HT1080 (cell line): ENCODE results near the gene ANGPT4. TPM values are rescaled to one million over a fixed set of nuclear protein-coding genes. Genes with fewer than 3 reads are reported as not detected.
A peak's percentile ranks its signal among the peaks of the same experiment; 100 is the strongest.

Experiments
- DNase-seq: peaks from one replicate; pipeline ENCODE4 v3.0.0-alpha.2; 2015; ENCODE audit warnings: low read depth
- total RNA-seq: library from RNA; depleted of rRNA; stranded (reverse); fragments of >200 nt; shearing (Covaris generic); gene quantifications from 2 replicates; pipeline ENCODE4 v1.2.3, GENCODE V29; 2014; rRNA removed

Gene ANGPT4
- total RNA-seq, 1 experiment from 2014 or later = 0.02 TPM

DNA sequence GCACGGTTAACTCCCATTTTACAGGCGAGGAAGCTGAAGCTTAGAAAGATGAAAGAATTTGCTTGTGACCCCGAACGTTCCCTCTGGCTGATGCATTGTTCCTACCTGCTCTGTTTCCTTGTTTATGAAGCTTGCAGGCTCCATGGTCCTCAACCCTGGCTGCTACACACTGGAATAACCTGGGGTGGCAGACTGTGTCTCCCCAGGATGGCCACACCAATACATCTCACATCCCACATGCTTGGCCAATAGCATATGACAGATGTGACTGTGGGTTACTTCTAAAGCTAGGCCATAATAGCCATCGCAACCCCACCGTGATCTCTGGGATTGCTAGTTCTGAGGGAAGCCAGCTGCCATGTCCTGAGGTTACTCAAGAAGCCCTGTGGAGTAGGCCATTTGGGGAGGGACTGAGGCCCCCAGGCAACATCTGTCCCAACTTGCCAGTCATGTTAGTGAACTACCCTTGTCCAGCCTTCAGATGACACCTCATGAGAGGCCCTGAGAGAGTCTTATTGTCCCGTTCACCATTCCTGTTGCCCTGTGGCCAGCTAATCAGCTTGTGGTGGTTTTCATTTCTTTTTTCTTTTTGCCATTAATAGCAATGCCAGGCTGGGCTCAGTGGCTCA, 89.3 kb downstream of the ANGPT4 start:
- no peak for DNase-seq

DNA sequence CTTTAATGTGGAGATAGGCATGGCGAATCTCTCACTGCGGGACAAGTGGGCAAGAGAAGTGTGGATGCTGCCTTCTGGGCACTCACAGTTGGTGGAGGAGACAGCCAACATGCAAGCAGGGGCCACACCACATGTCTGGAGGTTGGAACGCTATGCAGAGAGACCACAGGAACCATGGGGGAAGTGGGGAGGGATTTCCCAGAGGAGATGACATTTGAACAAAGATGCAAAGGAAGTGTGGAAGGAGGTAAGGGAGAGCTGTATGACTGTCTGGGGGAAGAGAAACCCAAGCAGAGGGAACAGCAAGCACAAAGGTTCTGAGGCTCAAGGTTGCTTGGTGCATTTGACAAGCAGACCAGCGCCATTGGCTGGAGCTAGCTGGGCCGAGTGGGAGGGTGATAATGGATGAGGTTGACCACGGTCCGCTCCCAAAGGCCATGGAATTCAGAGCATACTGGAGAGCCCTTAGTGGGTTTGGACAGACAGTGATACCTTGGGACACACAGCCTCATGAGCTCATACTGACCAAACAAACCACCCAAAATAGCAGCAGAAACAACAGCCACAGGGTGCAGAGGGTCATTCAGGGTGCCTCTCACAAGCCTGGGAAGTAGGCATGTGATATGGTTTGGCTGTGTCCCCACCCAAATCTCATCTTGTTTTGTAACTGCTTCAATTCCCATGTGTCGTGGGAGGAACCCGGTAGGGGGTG, 90.3 kb downstream of the ANGPT4 start:
- DNase-seq = peak; percentile 21

GRCh38 chr20:824916-825315, 91.2 kb downstream of the ANGPT4 start:
- DNase-seq = no peak

GRCh38 chr20:824490-824889, 91.6 kb downstream of the ANGPT4 start:
- no peak for DNase-seq

DNA sequence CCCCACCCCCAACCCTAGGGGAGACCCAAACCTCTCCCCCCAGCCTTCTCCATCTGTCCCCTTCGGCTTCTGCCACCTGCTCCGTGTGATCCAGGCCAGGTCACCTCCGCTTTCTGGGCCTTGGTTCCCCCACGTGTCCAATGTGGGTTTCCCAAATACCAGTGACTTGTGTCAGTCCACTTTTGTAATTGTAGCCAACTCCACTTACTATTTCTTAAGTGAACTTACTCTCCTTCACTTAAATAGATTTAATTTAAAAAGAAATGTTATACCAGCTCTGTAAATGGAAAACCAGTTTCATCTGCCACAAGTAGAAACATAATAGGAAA, 92.6 kb downstream of the ANGPT4 start:
- no peak for DNase-seq

- DNase-seq = no peak
These were observed 93.2 kb downstream of the ANGPT4 start for GRCh38 chr20:822651-823573.

DNA sequence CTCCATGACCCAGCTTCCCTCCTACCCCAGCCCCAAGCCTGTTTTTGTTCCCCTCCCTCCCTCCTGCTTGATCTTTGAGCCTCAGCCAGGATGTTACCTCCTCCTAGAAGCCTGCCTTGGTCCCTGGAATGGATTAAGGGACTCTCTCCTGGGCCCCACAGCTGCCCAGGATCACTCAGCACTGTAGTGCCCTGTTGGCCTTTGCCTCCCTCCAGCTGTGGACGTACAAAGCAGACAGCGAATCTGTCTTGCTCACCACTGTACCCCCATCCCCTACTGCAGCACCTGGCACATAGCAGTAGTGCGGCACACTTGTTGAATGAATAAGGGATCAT, 94.4 kb downstream of the ANGPT4 start:
- no peak for DNase-seq

GRCh38 chr20:821046-821730, 94.9 kb downstream of the ANGPT4 start:
- no peak for DNase-seq

DNA sequence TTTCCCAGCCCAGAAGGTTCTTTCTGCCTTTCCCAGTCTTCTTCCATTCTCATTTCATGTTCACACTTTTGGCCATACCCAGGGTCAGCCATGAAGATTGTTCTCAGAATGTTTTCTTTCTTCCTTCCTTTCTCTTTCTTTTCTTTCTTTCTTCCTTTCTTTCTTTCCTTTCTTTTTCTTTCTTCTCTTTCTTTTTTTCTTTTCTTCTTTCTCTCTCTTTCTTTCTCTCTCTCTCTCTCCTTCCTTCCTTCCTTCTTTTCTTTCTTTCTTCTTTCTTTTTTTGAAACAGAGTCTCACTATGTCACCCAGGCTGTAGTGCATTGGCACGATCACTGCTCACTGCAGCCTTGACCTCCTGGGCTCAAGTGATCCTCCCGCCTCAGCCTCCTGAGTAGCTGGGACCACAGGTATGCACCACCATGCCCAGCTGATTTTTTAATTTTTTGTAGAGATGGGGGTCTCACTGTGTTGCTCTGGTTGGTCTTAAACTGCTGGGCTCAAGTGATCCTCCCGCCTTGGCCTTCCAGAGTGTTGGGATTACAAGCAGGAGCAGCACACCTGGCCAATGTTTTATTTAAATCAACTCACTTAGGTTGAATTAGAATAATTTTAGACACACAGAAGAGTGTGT, 95.7 kb downstream of the ANGPT4 start:
- DNase-seq = no peak

Other genes with a start within 250 kb of the ANGPT4 start
- not detected in 2 replicates for gene SCRT2, start 240.5 kb downstream of the ANGPT4 start, total RNA-seq
- 0.11 TPM in 1 of 2 replicates, not detected in the other for gene SLC52A3, start 147.8 kb downstream of the ANGPT4 start, total RNA-seq
- gene FAM110A, start 82.6 kb downstream of the ANGPT4 start, total RNA-seq = 5.8 and 6.4 TPM in 2 replicates
- 0.30 and 0.32 TPM in 2 replicates for gene RSPO4, start 86.0 kb upstream of the ANGPT4 start, total RNA-seq
- gene PSMF1, start 202.3 kb upstream of the ANGPT4 start, total RNA-seq = 50.3 and 75.2 TPM in 2 replicates